ENCODE results near the gene MACROD1.

The MACROD1 gene

DNA sequence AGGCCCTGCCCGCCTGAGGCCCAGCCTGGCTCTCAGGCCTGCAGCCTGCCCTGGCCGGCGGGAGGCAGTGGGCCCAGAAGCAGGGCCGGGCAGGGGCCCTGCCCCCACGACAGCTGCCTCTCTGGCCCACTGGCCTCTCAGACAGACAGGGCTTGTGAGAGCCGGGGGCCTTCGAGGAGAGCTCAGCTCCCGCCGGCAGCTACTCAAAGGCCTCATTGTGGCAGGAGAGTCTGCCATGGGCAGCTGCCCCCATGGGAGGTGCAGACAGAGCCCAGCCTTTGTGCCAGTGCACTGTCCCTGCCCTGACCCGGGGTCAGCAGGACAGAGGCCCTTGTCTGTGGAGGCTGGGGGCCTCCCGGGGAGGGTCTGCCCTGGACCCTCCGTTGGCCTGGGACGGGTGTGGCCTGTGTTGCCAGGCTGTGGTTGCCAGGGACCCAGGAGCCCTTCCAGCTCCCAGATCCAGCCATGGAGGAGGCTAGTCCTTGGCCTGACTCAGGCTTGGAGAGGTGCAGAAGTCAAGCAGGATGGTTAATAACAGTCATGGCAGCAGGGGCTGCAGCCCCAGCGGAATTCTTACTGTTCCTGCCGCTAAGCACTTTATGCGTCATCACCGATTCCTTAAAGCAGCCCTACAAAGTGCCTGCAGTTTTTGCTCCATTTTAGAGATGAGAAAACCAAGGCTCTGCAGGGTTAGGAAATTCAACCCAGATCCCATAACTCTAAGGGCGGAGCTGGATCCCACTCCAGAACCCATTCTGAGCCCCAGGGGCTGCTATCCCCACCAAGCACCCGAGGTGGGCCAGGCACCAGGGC is 117.7 kb downstream of the MACROD1 start:
- TF ChIP-seq GATA2 (IDR thresholded peaks at IDR 0.05; ENCODE audit: low read depth, low read length) (no peak), GATA3 (IDR thresholded peaks at IDR 0.05; ENCODE audit: low read depth, low read length) (no peak)

GRCh38 chr11:64045700-64046099 is 120.2 kb downstream of the MACROD1 start:
- TF ChIP-seq GATA3 (IDR thresholded peaks at IDR 0.05; ENCODE audit: low read depth, low read length), result no peak
- no peak for TF ChIP-seq GATA2 (IDR thresholded peaks at IDR 0.05; ENCODE audit: low read depth, low read length)

DNA sequence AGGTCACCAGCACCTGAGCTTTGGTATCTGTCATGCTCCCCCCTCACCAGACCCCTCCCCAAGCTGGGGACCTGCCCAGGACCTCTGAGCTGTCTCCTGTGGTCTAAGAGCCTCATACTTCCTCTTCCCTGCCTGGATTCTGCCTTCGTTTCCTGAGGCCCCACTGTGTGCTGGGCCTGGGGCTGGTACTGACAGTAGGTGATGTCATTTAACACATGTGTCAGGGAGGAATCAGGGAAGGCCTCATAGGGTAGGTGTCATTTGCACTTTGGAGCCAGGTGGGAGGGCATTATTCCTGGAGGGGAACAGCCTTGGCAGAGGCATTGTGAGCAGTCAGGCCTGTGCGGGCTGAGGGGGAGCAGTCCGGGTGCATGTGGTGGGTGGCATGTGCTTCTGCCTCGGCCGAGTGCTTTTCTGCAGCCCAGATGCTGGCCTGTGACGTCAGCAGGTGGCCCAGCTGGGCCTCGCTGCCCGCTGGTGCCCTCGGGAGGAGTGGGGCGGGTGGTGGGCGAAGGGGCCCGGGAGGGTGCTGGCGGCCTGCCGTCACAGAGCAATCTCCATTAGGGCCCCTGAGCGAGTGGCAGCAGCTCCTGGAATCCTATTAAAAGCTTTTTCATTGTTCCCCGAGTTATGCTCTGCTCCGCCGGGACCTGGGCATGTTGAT is 121.1 kb downstream of the MACROD1 start:
- TF ChIP-seq GATA3 (IDR thresholded peaks at IDR 0.05; ENCODE audit: low read depth, low read length), result no peak
- TF ChIP-seq GATA2 (IDR thresholded peaks at IDR 0.05; ENCODE audit: low read depth, low read length), result no peak; the same call in 1 of the 2 replicates

DNA sequence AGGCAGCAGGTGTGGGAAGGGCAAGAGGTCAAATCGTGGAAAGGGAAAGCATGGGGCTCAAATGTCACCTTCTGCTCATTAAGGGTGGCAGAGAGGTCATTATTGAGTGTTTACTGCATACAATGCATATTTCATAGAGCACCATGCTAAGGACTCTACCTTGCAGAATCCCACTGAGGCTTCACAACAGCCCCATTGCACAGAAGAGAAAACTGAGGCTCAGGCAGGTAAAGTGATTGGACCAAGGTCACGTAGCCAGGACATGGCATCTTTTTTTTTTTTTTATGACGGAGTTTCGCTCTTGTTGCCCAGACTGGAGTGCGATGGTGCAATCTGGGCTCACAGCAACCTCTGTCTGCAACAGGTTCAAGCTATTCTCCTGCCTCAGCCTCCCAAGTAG is 122.4 kb downstream of the MACROD1 start:
- TF ChIP-seq GATA2 (IDR thresholded peaks at IDR 0.05; ENCODE audit: low read depth, low read length) (no peak), GATA3 (IDR thresholded peaks at IDR 0.05; ENCODE audit: low read depth, low read length) (no peak)

GRCh38 chr11:64042301-64042700 is 123.6 kb downstream of the MACROD1 start:
- TF ChIP-seq GATA3 (IDR thresholded peaks at IDR 0.05; ENCODE audit: low read depth, low read length) (no peak), GATA2 (IDR thresholded peaks at IDR 0.05; ENCODE audit: low read depth, low read length) (no peak)

DNA sequence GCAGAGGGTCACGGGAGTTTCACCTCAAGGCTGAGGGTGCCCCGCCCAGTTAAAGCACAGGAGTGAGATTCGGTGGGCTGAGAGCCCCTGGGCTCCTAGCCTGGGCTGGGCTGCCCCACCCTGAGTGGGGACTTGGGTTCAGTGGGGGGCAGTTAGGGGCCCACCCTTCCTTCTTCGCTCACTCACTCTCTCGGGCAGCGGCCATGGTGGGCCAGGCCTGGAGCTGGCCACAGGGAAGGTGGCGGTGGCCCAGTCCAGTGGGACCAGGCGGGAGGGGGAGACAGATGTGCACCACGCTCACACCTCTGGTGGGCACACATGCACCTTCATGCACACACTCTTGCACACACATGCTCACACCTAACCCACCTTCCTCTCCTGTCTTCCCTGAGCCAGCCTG is 124.1 kb downstream of the MACROD1 start:
- TF ChIP-seq GATA2 (IDR thresholded peaks at IDR 0.05; ENCODE audit: low read depth, low read length) (no peak), GATA3 (IDR thresholded peaks at IDR 0.05; ENCODE audit: low read depth, low read length) (no peak)

DNA sequence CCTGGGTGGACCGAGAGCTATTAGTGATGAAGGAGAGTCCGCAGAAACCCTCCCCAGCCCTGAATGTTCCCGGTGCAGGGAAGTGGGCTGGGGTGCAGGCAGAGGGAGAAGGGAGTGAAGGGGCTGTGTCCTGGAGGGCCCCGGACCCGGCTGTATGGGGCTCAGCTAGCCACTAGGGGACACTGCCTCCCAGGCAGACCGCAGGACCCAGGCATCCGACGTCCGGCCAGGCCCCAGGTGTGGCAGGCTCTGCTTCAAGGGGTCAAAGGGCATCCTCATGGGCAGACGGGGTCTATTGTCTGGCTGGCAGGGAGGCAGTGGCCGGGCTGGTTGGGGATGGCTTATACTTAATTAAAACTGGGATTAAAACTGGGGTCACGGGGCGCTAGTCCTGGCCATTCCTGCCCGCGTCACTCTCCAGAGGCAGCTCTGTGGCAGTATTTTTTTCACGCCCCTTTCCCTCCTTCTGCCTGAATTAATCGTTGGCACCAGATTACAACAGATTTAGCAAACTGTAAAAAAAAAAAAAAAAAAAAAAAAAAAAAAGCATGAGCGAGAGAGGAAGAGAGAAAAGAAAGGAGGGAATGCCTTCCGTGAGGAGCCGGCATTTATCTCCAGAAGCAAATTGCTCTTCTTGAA is 125.1 kb downstream of the MACROD1 start:
- TF ChIP-seq GATA2 (IDR thresholded peaks at IDR 0.05; ENCODE audit: low read depth, low read length) (no peak), GATA3 (IDR thresholded peaks at IDR 0.05; ENCODE audit: low read depth, low read length) (no peak)

- TF ChIP-seq GATA2 (IDR thresholded peaks at IDR 0.05; ENCODE audit: low read depth, low read length) (no peak), GATA3 (IDR thresholded peaks at IDR 0.05; ENCODE audit: low read depth, low read length) (no peak)
These were observed 126.8 kb downstream of the MACROD1 start for GRCh38 chr11:64039012-64039665.

- TF ChIP-seq GATA2 (IDR thresholded peaks at IDR 0.05; ENCODE audit: low read depth, low read length) (no peak), GATA3 (IDR thresholded peaks at IDR 0.05; ENCODE audit: low read depth, low read length) (no peak)
These were observed 127.4 kb downstream of the MACROD1 start for GRCh38 chr11:64038500-64038899.

DNA sequence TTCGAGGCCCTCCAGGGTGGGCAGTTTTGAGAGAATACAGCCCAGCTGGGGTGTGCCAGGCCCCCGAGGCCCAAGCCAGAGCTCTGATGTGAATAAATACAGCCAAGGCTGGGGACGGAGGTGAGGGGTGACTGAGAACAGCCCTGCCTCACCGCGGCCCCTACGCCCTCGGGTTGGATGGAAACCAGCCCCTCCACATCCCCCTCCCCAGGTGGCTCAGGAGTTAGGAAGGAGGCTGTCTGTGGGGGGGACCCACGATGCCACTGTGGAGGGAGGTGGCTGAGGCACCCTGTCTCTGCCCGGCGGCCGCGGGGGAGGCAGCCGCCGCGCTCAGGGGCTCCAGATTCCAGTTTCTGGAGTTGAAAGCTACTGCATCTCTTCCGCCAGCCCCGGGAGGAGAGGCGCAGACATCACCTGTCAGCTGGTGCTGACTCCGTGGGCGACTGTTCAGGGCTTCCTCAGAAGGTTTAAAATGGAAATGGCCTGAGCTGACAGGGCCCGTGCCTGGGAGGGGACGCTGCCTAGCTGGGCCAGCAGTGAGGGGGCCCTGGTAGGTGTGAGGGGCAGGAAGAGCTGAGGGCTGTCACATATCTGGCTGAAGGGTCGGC is 128.8 kb downstream of the MACROD1 start:
- TF ChIP-seq GATA3 (IDR thresholded peaks at IDR 0.05; ENCODE audit: low read depth, low read length) (no peak), GATA2 (IDR thresholded peaks at IDR 0.05; ENCODE audit: low read depth, low read length) (no peak)

DNA sequence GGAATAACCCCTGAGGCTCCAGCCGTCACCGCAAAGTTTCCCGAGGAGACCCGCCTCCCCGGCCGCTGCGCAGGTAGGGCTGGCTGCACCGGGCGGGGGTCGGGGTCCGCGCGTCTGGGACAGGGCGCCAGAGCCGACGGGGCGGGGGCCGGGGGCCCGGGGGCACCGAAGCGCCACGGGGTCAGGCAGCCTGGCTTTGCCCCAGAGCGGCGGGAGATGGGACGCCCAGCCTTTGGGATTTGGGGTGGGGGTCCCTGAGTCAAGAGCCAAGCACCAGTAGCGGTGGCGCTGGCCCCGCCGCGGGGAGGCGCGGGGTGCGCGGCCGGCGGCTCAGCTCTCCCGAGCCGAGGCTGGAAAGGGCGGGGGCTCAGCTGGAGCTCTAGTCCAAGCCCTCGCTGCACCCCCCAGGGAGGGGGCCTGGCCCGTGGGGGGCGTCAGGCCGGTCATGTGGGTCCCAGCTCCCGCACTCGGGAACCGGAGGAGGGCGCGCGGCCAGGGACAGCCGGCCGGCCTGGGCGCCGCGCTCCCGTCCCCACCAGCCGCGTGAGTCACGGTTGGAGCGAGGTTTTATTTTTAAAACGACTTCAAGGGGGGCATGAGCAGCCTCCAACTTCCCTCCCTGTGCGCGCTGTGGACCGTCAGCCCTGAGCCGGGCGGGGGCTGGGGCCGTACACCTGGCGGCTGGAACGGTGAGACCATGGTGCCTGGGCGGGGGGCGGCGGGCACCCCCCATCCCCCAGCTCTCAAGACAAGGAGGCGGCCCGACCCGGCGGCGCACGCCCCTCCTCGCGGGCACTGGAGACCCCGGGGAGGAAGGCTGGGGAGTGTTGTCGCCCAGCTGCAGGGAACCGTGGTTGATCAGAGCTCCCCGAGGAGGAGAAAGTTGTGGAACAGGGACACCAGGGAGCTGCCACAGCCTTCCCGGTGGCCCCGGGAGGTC is 129.6 kb downstream of the MACROD1 start:
- TF ChIP-seq GATA3 (IDR thresholded peaks at IDR 0.05; ENCODE audit: low read depth, low read length) (no peak), GATA2 (IDR thresholded peaks at IDR 0.05; ENCODE audit: low read depth, low read length) (no peak)

DNA sequence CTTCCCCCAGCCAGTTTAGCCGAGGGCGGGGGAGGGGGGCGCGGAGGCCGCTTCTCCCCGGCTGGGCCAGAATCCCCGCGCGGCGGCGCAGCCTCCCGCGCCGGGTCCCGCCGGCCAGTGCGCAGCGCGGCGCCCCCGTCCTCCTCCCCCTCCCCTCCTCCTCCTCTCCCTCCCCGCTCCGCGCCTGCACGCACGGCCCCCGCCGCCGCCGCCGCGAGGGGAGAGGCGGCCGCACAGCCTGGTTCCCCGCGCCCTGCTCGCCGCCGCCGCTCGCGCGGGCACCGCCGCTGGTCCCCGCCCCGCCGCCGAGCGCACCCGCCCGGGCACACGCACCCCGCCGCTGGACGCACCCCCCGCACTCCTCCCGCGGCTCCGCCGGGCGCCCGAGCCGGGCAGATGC is 130.3 kb downstream of the MACROD1 start, which contains the start of gene FLRT1:
TSS of gene FLRT1 (plus strand) at position 356 of the 400 bp plus-strand sequence. CDS start 80,337 bp downstream, outside the sequence.
- TF ChIP-seq GATA3 (IDR thresholded peaks at IDR 0.05; ENCODE audit: low read depth, low read length), result no peak
- TF ChIP-seq GATA2 (IDR thresholded peaks at IDR 0.05; ENCODE audit: low read depth, low read length), result no peak
